ENCODE results near the gene KLHL20. TPM values are rescaled to one million over a fixed set of nuclear protein-coding genes. Genes with fewer than 3 reads are reported as not detected.

KLHL20 gene
- polyA plus RNA-seq, 1 donor from 2014 or later = 33.2 TPM

DNA sequence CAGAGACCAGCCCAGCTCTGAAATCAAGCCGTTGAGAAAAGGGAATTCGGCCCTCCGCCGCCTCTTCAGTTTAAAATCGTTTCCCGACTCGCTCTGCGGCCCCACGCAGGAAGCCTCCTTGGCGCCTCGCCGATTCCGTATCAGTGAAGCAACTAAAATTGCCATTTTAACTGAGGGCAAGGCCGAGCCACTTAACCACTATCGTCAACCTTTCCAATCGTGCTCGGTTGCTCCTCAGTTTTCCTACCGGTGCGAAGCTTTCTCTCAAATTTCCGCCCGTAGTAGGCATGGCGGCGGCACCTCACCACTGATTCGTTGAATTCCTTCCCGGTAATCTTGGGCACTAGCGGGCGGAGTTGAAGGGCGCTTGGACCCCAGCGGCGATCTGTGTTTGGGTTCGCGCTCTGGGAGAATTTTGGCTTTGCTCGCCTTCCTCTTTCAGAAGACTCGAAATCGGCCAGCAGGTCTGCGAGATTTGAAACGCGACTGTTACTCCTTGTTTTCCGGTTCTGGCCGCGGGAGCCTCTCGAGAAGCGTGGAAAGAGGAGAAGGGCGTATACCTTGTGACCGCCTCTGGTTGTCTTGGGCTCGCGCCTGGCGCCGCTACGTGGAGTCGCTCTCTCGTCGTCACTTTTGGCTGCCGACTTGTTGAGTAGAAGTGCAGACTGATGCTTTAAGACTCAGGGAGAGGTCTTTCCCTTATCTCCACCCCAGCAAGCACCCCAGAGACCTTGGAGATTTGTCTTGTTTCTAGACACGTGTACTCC lies 109.7 kb downstream of the KLHL20 start, which contains the start of the genes CENPL and DARS2:
Gene CENPL, minus strand, starts transcription at position 569 of the 767 bp plus-strand sequence. CDS start 13,584 bp downstream, outside the sequence.
Gene DARS2, plus strand, starts transcription at position 359 of the 767 bp plus-strand sequence. CDS start 557 bp downstream, outside the sequence.
- H3K27me3 ChIP-seq (ENCODE audit: insufficient read depth, low read depth, low read length) = no peaks in the 10 kb centered on the region
- H2AFZ ChIP-seq (ENCODE audit: low read depth, low read length) = peak within 1 kb of the TSS; percentile 83
- no peaks in the 10 kb centered on the region for H3K9me3 ChIP-seq (ENCODE audit: low read length)
- no peaks in the 10 kb centered on the region for H3K9me2 ChIP-seq (ENCODE audit: insufficient read depth, low read length)
- peaks cover 21% of the 10 kb centered on the region for H3K79me2 ChIP-seq (replicated peaks; ENCODE audit: insufficient read depth, low read length)
- H3K36me3 ChIP-seq (ENCODE audit: insufficient read depth, low read length) = no peaks in the 10 kb centered on the region
- H3F3A ChIP-seq (ENCODE audit: insufficient read depth, low read length, poor library complexity, severe bottlenecking) = no peaks in the 10 kb centered on the region
- H3K4me2 ChIP-seq (ENCODE audit: low read length) = peak within 1 kb of the TSS; percentile 77
- no peaks in the 10 kb centered on the region for H4K20me1 ChIP-seq (ENCODE audit: insufficient read depth)
- TF ChIP-seq MXI1 (conservative IDR thresholded peaks at IDR 0.05; ENCODE audit: poor library complexity, severe bottlenecking) (peak; percentile 96), POLR2AphosphoS5 (IDR thresholded peaks at IDR 0.05) (peak; percentile 56), TAF1 (IDR thresholded peaks at IDR 0.05; ENCODE audit: low read depth) (no peak)
- H3K9ac ChIP-seq (ENCODE audit: low read length) = peak within 1 kb of the TSS; percentile 67
- H3K4me3 ChIP-seq (ENCODE audit: low read length) = peak within 1 kb of the TSS; percentile 84
- H3K27ac ChIP-seq (ENCODE audit: low read length) = peak within 1 kb of the TSS; percentile 76

DNA sequence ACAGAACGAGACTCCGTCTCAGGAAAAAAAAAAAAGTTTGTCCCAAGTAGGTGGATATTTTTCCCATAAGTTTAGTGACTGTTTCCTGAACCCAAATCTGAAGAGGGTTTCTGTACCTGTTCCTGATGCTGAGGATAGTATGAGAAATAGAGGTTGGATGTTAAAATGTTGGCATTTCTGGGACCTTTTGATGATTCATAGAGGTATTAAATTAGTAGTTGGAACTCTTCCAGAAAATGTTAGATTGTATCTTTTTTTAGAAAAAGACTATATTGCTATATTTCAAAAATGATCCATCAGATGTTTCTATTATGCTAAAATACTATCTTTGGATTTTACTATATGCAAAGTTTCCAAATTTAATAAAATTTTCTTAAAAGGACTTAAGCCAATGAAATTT lies 112.8 kb downstream of the KLHL20 start:
- Histone ChIP-seq H3F3A (ENCODE audit: insufficient read depth, low read length, poor library complexity, severe bottlenecking) (no peaks in the 10 kb centered on the region), H3K4me2 (ENCODE audit: low read length) (no peak overlapping the region), H3K4me3 (ENCODE audit: low read length) (no peak overlapping the region), H3K9ac (ENCODE audit: low read length) (no peak overlapping the region), H2AFZ (ENCODE audit: low read depth, low read length) (no peak overlapping the region), H3K27me3 (ENCODE audit: insufficient read depth, low read depth, low read length) (no peaks in the 10 kb centered on the region), H3K9me2 (ENCODE audit: insufficient read depth, low read length) (no peaks in the 10 kb centered on the region), H3K79me2 (replicated peaks; ENCODE audit: insufficient read depth, low read length) (peaks cover 15% of the 10 kb centered on the region), H3K36me3 (ENCODE audit: insufficient read depth, low read length) (no peaks in the 10 kb centered on the region), H3K9me3 (ENCODE audit: low read length) (no peaks in the 10 kb centered on the region), H4K20me1 (ENCODE audit: insufficient read depth) (no peaks in the 10 kb centered on the region), H3K27ac (ENCODE audit: low read length) (no peak overlapping the region)
- TF ChIP-seq TAF1 (IDR thresholded peaks at IDR 0.05; ENCODE audit: low read depth) (no peak), SMC3 (conservative IDR thresholded peaks at IDR 0.05; ENCODE audit: poor library complexity) (no peak), POLR2AphosphoS5 (IDR thresholded peaks at IDR 0.05) (no peak), RAD21 (conservative IDR thresholded peaks at IDR 0.05) (no peak), EZH2 (IDR thresholded peaks at IDR 0.05; ENCODE audit: borderline replicate concordance, insufficient read depth, low read length, poor library complexity, severe bottlenecking) (no peak), EP300 (conservative IDR thresholded peaks at IDR 0.05; ENCODE audit: poor library complexity, severe bottlenecking) (no peak), MXI1 (conservative IDR thresholded peaks at IDR 0.05; ENCODE audit: poor library complexity, severe bottlenecking) (no peak)
- TF ChIP-seq, protein P1, sequence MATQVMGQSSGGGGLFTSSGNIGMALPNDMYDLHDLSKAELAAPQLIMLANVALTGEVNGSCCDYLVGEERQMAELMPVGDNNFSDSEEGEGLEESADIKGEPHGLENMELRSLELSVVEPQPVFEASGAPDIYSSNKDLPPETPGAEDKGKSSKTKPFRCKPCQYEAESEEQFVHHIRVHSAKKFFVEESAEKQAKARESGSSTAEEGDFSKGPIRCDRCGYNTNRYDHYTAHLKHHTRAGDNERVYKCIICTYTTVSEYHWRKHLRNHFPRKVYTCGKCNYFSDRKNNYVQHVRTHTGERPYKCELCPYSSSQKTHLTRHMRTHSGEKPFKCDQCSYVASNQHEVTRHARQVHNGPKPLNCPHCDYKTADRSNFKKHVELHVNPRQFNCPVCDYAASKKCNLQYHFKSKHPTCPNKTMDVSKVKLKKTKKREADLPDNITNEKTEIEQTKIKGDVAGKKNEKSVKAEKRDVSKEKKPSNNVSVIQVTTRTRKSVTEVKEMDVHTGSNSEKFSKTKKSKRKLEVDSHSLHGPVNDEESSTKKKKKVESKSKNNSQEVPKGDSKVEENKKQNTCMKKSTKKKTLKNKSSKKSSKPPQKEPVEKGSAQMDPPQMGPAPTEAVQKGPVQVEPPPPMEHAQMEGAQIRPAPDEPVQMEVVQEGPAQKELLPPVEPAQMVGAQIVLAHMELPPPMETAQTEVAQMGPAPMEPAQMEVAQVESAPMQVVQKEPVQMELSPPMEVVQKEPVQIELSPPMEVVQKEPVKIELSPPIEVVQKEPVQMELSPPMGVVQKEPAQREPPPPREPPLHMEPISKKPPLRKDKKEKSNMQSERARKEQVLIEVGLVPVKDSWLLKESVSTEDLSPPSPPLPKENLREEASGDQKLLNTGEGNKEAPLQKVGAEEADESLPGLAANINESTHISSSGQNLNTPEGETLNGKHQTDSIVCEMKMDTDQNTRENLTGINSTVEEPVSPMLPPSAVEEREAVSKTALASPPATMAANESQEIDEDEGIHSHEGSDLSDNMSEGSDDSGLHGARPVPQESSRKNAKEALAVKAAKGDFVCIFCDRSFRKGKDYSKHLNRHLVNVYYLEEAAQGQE (IDR thresholded peaks at IDR 0.05; ENCODE audit: borderline replicate concordance) = no peak
- TF ChIP-seq, protein P2, sequence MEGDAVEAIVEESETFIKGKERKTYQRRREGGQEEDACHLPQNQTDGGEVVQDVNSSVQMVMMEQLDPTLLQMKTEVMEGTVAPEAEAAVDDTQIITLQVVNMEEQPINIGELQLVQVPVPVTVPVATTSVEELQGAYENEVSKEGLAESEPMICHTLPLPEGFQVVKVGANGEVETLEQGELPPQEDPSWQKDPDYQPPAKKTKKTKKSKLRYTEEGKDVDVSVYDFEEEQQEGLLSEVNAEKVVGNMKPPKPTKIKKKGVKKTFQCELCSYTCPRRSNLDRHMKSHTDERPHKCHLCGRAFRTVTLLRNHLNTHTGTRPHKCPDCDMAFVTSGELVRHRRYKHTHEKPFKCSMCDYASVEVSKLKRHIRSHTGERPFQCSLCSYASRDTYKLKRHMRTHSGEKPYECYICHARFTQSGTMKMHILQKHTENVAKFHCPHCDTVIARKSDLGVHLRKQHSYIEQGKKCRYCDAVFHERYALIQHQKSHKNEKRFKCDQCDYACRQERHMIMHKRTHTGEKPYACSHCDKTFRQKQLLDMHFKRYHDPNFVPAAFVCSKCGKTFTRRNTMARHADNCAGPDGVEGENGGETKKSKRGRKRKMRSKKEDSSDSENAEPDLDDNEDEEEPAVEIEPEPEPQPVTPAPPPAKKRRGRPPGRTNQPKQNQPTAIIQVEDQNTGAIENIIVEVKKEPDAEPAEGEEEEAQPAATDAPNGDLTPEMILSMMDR (IDR thresholded peaks at IDR 0.05; ENCODE audit: poor library complexity, severe bottlenecking) = no peak

All from neural cell (in vitro differentiated cells).